HG03045 (cell line): Measurements from ENCODE around the gene SELENOP.
"Not testable (repeated sequence)": the region's sequence is repeated elsewhere in the genome, so short reads cannot be mapped to it uniquely, and the experiment has no call there.

ENCODE experiments used
- ATAC-seq: cut with Tn5 transposase; IDR thresholded peaks from one replicate; pipeline ENCODE4 v1.9.1; 2021; ENCODE audit warnings: mild to moderate bottlenecking, moderate library complexity; ENCODE audit not compliant: unreplicated experiment

SELENOP gene

DNA sequence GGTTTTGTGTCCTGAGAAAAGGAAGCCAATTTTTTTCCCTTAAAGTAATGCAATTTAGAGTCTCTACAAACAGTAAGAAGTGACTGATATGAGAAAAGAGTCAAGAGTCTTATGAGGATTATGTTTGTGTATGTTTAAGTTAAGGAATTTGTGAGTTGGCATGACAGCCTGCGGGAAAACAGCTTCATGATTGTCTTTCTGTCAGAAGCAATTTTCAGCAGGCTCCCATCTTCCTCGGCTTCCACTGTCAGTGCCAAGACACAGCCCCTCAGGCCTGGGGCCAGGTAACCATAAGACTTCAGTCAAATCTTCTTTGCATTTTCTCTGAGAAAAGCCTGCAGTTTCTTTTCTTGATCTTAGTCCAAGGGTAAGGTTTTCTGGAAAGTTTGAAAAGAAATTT, 17.0 kb upstream of the SELENOP start:
- no peak for ATAC-seq

GRCh38 chr5:42826757-42827515, 15.2 kb upstream of the SELENOP start:
- no peak for ATAC-seq

GRCh38 chr5:42825422-42826148, 13.9 kb upstream of the SELENOP start:
- no peak for ATAC-seq

DNA sequence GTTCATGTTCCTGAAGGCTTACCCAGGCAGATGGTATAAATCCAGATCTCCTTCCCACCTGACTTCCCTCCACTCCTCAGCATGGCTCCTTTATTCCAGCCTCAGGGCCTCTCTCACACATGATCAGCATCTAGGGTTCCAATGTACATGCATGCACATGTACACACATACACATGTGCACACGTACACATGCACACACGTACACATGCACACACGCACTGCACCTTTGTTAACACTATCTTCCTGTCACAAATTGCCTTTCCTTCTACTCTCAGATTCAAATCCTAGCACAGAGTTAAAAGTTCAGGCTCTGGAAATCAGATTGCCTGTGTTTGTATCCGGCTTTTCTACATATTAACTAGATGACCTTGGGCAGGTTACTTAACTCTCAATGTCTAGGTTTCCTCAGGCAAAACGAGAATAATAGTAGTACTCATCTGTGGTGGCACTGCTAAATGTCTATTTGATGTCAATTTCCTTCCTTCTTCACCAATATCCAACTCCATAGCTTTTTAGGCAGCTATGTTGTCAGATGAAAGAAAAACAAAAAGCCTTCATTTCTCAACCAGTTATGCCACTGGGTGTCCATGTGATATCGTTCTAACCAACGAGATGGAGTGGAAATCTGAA, 12.8 kb upstream of the SELENOP start:
- no peak for ATAC-seq

GRCh38 chr5:42822548-42822947, 10.9 kb upstream of the SELENOP start:
- no peak for ATAC-seq

DNA sequence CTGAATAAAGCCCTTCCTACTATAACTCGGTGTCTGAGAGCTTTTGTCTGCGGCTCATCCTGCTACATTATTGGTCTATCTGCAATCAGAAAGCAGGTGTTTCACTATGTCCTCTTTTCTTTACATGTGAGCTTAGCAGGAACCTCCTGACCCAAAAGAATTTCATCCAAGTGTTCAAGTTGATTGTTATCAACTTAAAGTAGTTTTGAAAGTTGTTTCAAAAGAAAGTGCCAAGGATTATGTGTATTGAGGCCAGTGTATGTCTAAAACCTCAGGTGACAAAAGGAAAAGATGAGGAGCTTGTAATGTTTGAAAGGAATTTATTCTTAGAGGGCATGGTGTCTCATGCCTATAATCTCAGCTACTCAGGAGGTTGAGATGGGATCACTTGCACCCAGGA, 8.1 kb upstream of the SELENOP start:
- no peak for ATAC-seq

- ATAC-seq = not testable (repeated sequence)
These were observed 4.9 kb upstream of the SELENOP start for GRCh38 chr5:42816546-42816945.

- ATAC-seq = no peak
These were observed 1.8 kb upstream of the SELENOP start for GRCh38 chr5:42813533-42813932.

GRCh38 chr5:42812620-42813019, 928 bp upstream of the SELENOP start:
- no peak for ATAC-seq

- no peak for ATAC-seq
These were observed 680 bp downstream of the SELENOP start for GRCh38 chr5:42810834-42811590.

DNA sequence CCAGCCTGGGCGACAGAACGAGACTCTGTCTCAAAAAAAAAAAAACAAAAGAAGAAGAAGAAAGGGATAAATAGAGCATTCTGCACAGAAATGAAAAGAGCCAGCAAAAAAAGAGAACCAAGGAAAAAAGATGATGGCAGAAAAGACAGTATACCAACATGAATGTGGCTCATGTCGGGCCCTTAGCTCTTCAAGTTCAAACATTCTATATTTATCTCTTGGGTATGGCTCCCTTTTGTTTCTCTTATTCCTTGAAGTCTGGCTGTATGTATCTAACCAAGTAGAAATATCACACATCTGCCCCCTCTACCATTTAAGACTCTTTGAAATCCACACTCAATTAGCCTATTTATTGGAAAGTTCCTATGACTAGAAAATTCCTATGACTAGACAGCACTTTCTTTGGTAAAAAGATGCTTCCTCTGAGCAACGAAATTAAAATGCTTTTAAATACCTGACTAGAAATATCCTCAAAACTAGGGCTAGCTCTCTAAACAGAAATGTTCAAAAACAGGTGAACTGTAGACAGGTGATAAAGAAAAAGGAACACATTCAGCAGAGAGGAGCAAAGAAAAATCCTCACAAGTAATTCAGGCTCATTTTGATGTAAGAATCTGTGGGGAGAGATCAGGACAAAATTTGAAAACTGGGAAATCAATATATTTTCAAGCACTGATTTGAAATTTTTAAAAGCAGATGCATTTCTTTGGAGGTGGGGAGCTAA, 2.6 kb downstream of the SELENOP start:
- ATAC-seq = no peak

- ATAC-seq = no peak
These were observed 3.8 kb downstream of the SELENOP start for GRCh38 chr5:42807722-42808447.

- ATAC-seq = no peak
These were observed 4.9 kb downstream of the SELENOP start for GRCh38 chr5:42806701-42807262.

DNA sequence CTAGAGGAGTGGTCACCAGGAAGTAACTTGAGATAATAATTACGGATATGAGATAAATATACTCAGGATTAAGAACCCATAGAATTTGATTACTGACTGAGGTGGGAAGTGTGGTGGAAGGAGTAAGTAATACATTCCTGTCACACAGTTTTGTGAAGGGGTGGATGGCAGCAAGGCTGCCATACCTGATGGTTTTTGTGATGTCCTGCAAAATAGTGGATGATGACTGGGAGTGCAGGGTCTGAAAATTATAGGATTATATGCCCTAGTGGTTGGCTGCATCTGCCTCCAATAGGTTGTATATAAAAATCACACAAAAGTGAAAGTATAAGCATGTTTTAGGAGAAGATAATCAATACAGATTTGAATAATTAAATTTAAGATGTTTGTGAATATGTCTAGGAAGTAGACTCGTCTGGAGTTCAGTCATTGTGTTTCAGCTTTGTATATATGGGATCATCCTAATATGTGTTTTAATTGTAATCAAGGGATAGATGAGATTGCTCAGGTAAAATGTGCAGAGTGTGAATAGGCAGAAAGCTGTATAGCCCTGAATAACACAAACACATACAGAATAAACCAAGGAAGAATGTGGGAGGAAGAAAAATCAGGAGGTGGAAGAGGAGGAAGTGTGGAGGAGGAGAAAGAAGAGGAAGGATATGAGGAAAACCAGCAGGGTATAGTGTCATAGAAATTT, 5.5 kb downstream of the SELENOP start:
- no peak for ATAC-seq

DNA sequence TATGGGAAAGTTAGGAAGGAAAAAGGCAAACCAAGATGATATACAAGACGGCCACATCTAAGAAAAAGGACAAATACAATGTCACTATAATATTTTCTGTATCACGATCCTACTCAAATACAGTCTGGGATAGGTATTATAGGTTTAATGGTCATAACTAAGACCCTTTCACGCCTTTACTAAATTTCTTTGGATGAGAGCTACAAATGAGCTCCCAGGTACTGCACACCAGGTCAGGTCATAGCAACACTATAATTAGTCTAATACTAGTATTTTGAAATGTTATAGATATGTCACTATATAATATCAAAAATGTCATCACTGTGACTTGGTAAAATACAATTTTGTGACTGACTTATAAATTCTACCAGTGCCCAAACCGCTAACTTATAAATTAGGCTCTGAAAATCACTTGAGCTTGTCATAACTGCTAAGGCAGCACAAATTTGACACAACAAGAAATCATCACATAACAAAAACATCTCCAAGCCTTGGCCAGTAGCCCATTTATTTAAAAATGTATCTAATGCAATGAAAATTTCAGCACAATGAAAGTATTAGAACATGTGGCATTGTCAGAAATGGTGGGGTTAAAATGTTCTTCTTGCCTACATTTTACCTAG, 6.9 kb downstream of the SELENOP start:
- ATAC-seq = no peak

GRCh38 chr5:42801516-42802166, 10.1 kb downstream of the SELENOP start:
- no peak for ATAC-seq

- no peak for ATAC-seq
These were observed 10.9 kb downstream of the SELENOP start for GRCh38 chr5:42800748-42801330.

DNA sequence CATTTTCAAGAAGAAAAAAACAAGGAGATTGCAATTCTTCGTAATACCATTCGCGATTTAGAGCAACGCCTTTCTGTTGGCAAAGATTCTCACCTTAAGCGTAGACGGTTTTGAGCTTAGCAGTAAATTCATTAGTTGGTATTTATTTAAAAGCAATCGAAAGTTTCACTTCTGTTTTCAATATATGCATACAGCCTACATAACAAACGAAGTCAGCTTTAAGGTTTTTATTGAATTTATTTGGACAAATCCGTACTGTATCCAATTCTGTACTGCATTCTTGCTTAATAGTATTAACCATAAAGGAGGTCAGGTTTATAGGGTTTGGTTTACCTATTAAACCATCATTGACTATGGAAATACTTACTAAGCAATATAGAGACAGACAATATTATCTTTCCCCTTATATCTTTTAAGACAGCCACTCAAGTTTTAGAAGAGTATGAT, 12.0 kb downstream of the SELENOP start:
- no peak for ATAC-seq
